Hematopoietic multipotent progenitor cell treated with erythropoietin and hydrocortisone succinate and interleukin-3 and kit ligand, for 8 days (in vitro differentiated cells): ENCODE results near the gene CDH13.

Source experiments
- DNase-seq: peaks from one replicate; pipeline ENCODE4 v3.0.0-alpha.2; 2015

The CDH13 gene

DNA sequence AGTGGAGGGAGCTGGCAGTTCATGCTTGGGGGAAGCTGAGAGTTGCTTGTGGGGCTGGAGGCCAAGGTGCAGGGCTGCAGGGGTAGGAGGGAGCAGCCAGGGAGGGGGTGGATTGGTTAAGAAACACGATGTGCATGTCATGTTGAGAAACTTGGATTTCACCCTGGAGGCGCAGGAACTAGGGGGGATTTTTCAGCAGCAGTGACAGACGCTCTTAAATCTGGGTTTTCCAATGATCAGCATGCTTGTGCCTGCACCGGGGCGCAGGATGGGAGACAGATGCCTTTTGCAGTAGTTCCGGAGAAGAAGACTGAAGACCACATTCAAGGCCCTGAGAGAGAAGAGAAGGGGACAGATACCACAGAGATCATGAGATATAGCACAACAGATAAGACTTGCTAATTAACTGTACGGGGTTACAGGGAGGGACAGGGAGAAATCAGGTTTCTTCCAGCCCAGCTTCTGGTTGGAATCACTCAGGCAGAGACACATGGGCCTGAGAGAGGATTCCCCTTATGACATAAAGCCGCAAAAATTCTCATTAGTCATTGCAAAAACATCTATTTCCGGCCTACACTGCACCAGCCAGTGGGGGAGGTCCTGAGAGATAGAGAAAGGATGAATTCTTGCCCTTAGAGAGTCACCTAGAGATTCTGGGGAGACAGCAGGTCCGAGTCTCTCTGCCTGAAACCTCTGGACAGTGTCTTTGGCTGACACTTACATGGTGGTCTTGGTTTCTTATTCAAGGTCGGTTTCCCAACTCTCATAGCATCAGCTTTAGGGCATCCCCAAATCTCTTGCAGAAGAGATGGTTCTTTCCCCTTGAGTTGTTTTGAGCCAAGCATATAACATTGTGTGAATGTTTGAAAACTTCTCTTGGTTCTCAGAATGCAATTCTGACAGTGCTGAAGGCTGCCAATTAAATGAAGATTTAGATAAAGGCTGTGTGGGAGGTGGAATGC, 27.1 kb downstream of the CDH13 start:
- DNase-seq: no peak

DNA sequence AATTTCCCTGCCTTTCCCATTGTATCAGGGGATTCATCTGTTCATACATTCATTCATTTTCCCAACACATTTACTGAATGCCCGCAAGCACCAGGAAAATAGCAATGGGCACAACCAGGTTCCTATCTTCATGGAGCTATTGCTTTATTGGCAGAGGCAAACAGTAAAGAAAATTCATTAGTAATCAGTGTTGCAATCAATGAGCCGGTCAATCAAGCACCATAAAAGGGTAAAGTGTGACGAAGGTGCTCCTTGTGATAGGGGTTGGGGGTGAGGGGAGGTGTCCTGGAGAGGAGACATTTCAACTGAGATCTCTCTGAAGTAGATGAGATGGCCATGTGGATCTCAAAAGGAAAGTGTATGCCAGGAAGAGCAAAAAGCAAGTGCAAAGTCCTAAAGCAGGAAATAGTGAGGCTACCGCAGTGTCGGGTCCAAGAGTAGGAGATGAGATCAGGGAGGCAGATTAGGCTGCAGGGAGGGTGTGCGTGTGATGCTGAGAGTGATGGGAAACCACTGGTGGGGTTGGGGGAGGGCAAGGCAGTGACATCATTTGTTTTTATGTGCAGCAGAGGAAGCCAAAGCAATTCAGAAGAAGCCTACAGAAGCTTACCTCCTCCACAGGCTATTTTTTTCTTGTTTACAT, 28.4 kb downstream of the CDH13 start:
- no peak for DNase-seq

- DNase-seq: no peak
These were observed 29.1 kb downstream of the CDH13 start for GRCh38 chr16:82655720-82656490.

GRCh38 chr16:82657239-82657638, 30.5 kb downstream of the CDH13 start:
- no peak for DNase-seq

DNA sequence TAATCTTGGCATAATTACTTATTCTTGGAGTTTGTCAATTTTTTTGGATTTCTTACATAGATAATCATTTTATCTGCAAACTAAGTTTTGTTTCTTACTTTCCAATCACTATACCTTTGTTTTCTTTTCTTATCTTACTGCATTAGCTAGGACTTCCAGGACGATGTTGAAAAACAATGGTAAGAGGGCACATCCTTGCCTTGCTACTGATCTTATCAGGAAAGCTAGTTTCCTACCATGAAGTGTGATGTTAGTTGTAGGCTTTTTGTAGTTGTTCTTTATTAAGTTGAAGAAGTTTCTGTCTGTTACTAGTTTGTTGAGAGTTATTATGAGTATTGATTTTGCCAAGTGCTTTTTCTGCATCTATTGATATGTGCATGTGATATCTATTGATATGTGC, 31.0 kb downstream of the CDH13 start:
- DNase-seq: no peak

DNA sequence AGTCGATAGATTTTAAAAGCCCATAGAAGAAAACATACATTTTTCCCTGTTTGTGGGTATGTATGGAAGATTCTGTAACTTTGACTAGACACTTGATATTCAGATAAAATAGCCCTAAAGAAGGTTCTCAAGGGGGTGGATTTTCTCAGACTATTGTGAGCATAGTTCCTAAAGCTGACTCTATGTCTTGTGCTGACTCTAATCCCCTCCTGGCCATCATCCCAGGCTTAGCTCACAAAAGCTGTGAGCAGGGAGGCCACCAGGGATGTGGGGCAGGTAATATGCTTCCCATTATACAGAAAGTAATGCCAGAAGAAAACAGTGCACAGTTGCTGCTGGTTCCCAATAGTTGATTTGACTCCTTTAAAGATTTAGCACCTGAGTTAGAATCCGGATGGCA, 32.0 kb downstream of the CDH13 start:
- DNase-seq: no peak

GRCh38 chr16:82660075-82660645, 33.4 kb downstream of the CDH13 start:
- no peak for DNase-seq

DNA sequence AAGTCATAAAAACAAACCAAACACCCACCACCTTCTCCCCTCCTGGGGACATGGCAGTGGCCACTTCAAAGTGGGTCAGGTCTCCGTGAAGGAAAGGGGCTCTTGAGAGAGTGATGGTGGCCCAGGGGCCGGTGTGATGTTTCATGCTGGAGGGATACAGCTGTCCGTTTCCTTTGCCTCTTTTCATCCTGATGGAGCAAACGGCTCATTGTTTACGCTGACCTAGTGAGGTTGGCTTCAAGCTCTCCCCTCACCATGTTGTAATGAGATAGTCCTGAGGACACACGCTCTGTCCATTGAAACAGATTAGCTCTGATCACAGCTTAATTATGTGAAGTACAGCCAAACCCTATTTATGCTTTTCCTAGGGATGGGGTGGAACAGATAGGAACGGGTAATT, 34.2 kb downstream of the CDH13 start:
- no peak for DNase-seq

DNA sequence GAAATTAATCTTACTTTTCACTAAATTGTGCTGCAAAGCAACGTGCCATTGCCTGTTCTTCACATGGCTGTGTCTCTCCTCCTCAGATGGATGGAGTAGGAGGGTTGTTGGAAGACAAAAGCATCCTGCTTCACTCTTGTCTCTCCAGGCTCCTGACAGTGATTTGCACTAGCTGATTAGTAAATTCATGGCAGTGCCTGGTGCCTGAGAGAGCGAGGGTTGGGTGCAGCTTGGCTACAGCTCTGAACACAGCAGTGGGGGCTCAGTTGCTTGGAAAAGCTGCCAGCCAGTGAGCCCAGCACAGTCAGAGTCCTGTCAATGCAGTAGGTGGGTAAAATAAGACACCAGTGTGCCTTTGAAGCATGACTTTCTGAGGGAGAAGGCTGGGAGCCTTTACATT, 37.4 kb downstream of the CDH13 start:
- no peak for DNase-seq

- DNase-seq: no peak
These were observed 38.3 kb downstream of the CDH13 start for GRCh38 chr16:82665025-82665424.

DNA sequence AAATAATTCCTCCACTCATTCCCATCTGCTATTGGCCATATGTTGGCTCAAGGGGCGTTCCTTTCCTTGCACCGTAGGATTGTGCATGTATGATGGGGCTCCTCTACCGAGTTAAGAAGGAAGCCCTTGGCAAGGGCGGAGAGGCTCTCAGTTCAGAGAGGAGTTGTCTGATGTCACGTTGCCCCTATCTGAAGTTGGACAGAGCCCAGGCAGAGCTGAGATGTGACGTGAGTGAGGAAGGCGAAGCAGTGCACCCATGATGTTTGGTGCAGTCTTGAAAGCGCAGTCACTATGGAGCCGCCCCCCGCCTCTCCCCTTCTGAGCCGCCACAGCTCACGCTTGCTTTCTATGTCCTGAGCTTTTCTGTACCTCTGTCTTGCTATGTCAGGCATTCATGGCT, 40.7 kb downstream of the CDH13 start:
- no peak for DNase-seq

DNA sequence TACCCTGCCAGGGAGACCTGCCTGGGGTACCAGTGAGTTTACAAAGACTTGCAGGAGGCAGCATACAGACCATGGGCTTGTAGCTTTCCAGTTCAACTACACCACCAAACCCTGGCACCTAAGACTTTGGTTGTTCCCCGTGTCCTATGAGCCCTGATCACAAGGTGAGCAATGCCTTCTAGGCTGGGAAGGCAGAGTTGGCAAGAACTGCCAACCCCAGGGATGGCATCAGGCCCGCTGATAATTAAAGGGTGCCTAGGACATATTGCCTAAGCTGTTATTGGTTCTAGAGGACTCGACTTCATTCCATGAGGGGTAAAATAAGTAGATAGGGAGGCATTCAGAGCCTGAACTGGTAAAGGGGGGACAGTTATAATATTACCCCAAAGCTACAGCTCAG, 41.3 kb downstream of the CDH13 start:
- no peak for DNase-seq

GRCh38 chr16:82671741-82672140, 45.0 kb downstream of the CDH13 start:
- no peak for DNase-seq

- no peak for DNase-seq
These were observed 45.9 kb downstream of the CDH13 start for GRCh38 chr16:82672676-82673075.

DNA sequence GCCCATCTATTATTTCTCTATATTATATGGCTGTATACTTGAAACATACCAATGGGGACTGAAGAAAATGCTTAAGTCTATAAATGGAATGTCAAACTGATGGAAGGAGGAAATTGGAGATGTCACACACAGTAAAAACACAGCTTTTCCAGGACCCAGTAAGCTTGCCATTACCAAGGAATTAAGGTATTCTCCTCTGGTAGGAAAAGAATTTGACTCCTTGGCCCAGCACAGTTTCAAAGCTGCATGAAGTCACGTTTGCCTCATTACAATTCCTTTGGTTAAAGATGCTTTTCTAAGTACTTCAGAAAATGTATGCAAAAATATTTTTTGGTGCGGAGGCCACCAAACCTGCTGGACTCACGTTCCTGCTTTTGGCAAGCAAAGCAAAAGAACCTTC, 48.5 kb downstream of the CDH13 start:
- no peak for DNase-seq

- no peak for DNase-seq
These were observed 54.8 kb downstream of the CDH13 start for GRCh38 chr16:82681592-82681991.

DNA sequence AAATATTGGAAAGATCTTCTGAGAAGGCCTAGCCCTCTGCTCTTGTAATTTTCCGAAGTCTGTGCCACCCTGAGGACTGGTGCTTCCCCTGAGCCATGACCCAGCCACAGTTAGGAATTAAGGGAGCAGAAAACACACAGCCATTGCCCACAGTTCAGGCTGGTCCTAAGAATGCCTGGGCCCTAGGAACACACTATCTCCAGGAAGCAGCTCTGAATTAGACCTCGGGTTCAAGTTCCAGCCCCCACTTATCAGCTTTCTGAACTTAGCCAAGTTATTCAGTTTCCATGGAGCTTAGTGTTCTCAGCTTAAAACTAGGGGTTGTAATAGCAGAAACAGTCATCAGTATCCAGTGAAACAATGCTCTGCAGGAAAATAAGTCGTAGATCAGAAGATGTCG, 56.0 kb downstream of the CDH13 start:
- no peak for DNase-seq

GRCh38 chr16:82684256-82684655, 57.5 kb downstream of the CDH13 start:
- DNase-seq: no peak

DNA sequence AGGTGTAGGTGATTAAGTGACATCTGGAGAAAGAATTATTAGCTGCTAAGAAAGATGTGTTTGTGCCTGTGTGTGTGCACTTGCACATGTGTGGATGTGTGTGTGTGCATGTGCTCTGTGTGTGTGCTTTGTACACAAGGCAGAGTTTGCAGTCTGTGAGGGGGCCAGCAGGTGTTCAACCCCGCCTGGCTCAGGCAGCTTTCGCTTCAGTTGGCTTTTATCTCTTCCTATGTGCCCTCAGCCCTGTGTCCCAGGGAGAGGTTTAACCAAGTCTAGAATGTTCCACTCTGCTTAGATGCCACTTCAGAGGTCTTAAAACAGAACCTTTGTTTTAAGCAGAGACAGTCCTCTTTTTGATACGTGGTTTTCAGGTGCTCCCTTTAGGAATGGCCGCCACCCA, 58.8 kb downstream of the CDH13 start:
- DNase-seq: no peak

DNA sequence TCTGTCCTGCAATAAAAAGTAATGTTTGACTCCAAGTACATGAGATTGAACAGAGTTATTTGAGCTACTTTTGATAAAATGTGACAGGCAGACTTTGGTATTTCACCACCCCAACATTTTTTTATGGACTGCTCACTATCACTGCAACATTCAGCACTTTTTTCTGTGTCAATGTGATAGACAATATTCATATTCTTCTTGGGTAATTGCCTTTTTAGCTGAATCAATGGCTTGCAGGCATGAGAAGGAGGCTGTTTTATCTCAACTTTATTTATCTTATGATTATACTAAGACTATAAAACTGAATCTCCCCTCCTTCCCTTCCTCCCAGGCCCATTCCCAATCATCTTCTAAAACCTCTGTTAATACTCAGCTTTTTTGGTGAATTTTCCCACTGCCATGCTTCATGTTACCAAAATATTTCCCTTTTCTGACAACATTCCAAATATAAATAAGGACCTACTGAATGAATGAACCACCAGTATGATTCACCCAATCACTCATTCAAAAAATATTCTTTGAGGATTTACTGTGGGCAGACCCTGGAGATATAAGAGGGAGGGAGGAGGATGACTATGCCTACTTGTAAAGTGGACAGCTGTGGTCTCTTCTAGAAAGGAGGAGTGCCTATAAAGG, 67.6 kb downstream of the CDH13 start:
- no peak for DNase-seq

DNA sequence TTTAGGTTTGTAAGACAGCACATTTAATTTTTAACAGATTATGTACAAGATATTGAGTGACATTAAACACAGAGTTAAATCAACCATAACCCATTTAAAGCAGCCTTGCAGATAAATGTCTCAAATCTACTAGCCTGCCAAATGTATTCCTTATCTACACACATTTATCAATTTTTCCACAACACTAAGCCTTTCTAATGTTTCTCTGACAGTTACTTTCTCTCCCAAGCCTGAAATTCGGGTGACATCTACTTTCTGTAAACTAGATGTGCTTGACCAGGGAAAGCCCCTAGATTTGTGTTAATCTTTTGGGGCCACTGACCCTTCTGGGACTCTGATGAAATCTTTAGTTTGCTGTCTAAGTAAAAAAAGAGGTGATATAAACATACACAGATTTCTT, 69.0 kb downstream of the CDH13 start:
- no peak for DNase-seq

DNA sequence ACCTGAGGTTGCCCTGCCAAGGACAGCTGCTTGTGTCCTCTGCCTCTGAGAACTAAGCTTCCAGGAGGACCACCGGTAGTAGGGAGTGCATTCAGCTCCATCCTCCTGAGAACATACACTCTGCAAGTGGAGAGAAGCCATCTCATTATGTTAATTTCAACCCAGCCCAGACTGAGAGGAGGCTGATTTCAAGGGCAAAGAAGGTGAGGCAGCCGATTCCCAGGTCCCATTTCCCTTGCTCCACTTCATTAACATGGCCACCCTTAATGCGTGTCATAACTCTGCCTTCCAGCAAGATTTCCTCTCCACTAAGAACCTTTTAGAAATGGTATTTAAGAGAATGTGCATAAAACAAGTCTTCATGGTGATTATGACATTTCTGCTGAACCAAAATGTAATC, 72.5 kb downstream of the CDH13 start:
- no peak for DNase-seq
